HEK293 (cell line): ENCODE data around the gene TBC1D14.

ENCODE experiments used
- GLI4 ChIP-seq: fragments of 450-650 bp; formaldehyde crosslinking; IDR thresholded peaks from 2 replicates; pipeline ENCODE4 v1.5.1; 2016; ENCODE audit warnings: missing biosample characterization, missing genetic modification characterization
- HOXD13 ChIP-seq: sonication (generic); formaldehyde crosslinking; IDR thresholded peaks from 2 replicates; pipeline ENCODE4 v1.8.0; 2022; ENCODE audit warnings: missing genetic modification reagents, borderline replicate concordance
- KLF10 ChIP-seq: fragments of 450-650 bp; IDR thresholded peaks from 2 replicates; pipeline ENCODE4 v1.5.1; 2018; ENCODE audit warnings: missing biosample characterization, mild to moderate bottlenecking, missing genetic modification characterization
- KLF16 ChIP-seq: fragments of 450-650 bp; formaldehyde crosslinking; IDR thresholded peaks from 2 replicates; pipeline ENCODE4 v1.5.1; 2017; ENCODE audit warnings: missing biosample characterization, missing genetic modification characterization
- KLF8 ChIP-seq: fragments of 450-650 bp; formaldehyde crosslinking; IDR thresholded peaks from 2 replicates; pipeline ENCODE4 v1.5.1; 2016; ENCODE audit warnings: missing biosample characterization, missing genetic modification characterization
- KLF9 ChIP-seq: fragments of 450-650 bp; formaldehyde crosslinking; IDR thresholded peaks from 2 replicates; pipeline ENCODE4 v1.5.1; 2016; ENCODE audit warnings: missing biosample characterization, missing genetic modification characterization, low read depth
- MYNN ChIP-seq: fragments of 450-650 bp; formaldehyde crosslinking; IDR thresholded peaks from 2 replicates; pipeline ENCODE4 v1.5.1; 2016; ENCODE audit warnings: missing biosample characterization, missing genetic modification characterization, borderline replicate concordance
- RBAK ChIP-seq: fragments of 450-650 bp; formaldehyde crosslinking; IDR thresholded peaks from 2 replicates; pipeline ENCODE4 v1.5.1; 2016; ENCODE audit warnings: missing biosample characterization, missing genetic modification characterization
- ZBTB20 ChIP-seq: fragments of 450-650 bp; formaldehyde crosslinking; IDR thresholded peaks from 2 replicates; pipeline ENCODE4 v1.5.1; 2016; ENCODE audit warnings: missing biosample characterization, missing genetic modification characterization
- ZBTB8A ChIP-seq: fragments of 450-650 bp; formaldehyde crosslinking; IDR thresholded peaks from 2 replicates; pipeline ENCODE4 v1.5.1; 2016; ENCODE audit warnings: missing biosample characterization, missing genetic modification characterization
- ZNF350 ChIP-seq: fragments of 450-650 bp; formaldehyde crosslinking; IDR thresholded peaks from 2 replicates; pipeline ENCODE4 v1.5.0; 2017; ENCODE audit warnings: missing biosample characterization, mild to moderate bottlenecking, missing genetic modification characterization
- ZNF501 ChIP-seq: fragments of 450-650 bp; formaldehyde crosslinking; IDR thresholded peaks from 2 replicates; pipeline ENCODE4 v1.5.1; 2016; ENCODE audit warnings: missing biosample characterization, missing genetic modification characterization
- ZNF544 ChIP-seq: fragments of 450-650 bp; formaldehyde crosslinking; IDR thresholded peaks from 2 replicates; pipeline ENCODE4 v1.5.0; 2017; ENCODE audit warnings: missing biosample characterization, missing genetic modification characterization
- ZNF571 ChIP-seq: fragments of 450-650 bp; formaldehyde crosslinking; IDR thresholded peaks from 2 replicates; pipeline ENCODE4 v1.5.0; 2017; ENCODE audit warnings: missing biosample characterization, missing genetic modification characterization
- ZNF664 ChIP-seq: fragments of 450-650 bp; formaldehyde crosslinking; IDR thresholded peaks from 2 replicates; pipeline ENCODE4 v1.5.1; 2016; ENCODE audit warnings: missing biosample characterization, missing genetic modification characterization
- ZSCAN30 ChIP-seq: fragments of 450-650 bp; IDR thresholded peaks from 2 replicates; pipeline ENCODE4 v1.5.1; 2018; ENCODE audit warnings: missing biosample characterization, mild to moderate bottlenecking, missing genetic modification characterization, moderate library complexity
- TF ChIP-seq, protein P1 (sequence below): fragments of 450-650 bp; formaldehyde crosslinking; IDR thresholded peaks from 2 replicates; pipeline ENCODE4 v1.5.1; 2017; ENCODE audit warnings: missing biosample characterization, mild to moderate bottlenecking, missing genetic modification characterization, moderate library complexity
- TF ChIP-seq, protein P2 (sequence below): fragments of 450-650 bp; formaldehyde crosslinking; IDR thresholded peaks from 2 replicates; pipeline ENCODE4 v1.5.1; 2016; ENCODE audit warnings: missing biosample characterization, missing genetic modification characterization
- TF ChIP-seq, protein P3 (sequence below): fragments of 450-650 bp; formaldehyde crosslinking; IDR thresholded peaks from 2 replicates; pipeline ENCODE4 v1.5.1; 2016; ENCODE audit warnings: missing biosample characterization, missing genetic modification characterization
- TF ChIP-seq, protein P4 (sequence below): fragments of 450-650 bp; formaldehyde crosslinking; IDR thresholded peaks from 2 replicates; pipeline ENCODE4 v1.5.1; 2016; ENCODE audit warnings: missing biosample characterization, missing genetic modification characterization
- TF ChIP-seq, protein P5 (sequence below): fragments of 450-650 bp; formaldehyde crosslinking; IDR thresholded peaks from 2 replicates; pipeline ENCODE4 v1.5.1; 2016; ENCODE audit warnings: missing biosample characterization, missing genetic modification characterization, borderline replicate concordance
- TF ChIP-seq, protein P6 (sequence below): fragments of 450-650 bp; formaldehyde crosslinking; IDR thresholded peaks from 2 replicates; pipeline ENCODE4 v1.5.1; 2016; ENCODE audit warnings: missing biosample characterization, missing genetic modification characterization
- TF ChIP-seq, protein P7 (sequence below): fragments of 450-650 bp; formaldehyde crosslinking; IDR thresholded peaks from 2 replicates; pipeline ENCODE4 v1.5.1; 2016; ENCODE audit warnings: missing biosample characterization, missing genetic modification characterization

Gene TBC1D14

DNA sequence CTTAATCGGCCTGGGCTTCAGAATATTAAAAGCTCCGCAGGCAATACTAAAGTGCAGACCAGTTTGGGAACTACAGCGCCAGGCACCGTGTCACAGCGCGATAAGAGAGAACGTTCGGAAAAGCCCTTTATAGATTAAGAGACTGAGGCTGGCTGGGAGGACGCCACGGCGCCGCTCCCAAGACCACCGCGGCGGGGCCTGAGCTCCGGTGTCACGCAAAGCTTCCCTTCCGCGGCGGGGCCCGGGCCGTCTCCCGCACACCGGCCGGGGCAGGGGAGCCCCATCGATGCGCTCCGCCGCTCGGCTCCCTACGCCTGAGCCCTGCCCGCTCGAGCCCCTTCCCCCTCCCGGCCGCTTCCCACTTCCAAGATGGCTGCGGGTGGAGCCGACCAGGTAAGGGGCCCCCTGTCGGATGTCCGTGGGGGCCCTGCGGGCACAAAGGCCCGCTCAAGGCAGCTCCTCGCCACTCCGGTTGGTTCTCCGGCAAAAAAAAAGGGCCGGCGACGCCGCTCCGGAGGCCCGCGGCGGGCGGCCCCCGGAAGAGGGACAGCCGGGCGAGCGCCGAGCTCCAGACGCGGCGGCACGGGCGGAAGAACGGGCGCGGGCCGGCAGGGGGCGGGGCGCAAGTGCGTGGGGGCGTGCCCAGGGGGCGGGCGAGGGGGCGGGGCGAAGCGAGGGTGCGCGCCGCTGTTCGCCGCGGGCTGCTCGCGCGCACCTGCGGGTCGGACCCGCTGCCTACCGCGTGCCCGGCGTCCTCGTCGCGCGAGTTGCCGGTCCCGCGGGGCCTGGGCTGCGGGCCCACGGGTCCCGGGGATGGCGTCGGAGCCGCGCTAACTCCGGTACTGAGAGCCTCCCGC, at the start of gene TBC1D14 (continued):
- TF ChIP-seq, protein P1, sequence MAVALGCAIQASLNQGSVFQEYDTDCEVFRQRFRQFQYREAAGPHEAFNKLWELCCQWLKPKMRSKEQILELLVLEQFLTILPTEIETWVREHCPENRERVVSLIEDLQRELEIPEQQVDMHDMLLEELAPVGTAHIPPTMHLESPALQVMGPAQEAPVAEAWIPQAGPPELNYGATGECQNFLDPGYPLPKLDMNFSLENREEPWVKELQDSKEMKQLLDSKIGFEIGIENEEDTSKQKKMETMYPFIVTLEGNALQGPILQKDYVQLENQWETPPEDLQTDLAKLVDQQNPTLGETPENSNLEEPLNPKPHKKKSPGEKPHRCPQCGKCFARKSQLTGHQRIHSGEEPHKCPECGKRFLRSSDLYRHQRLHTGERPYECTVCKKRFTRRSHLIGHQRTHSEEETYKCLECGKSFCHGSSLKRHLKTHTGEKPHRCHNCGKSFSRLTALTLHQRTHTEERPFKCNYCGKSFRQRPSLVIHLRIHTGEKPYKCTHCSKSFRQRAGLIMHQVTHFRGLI, result no peak
- peak; percentile 54; the same call in 1 of the 2 replicates for TF ChIP-seq ZNF501
- TF ChIP-seq ZNF350, result no peak
- TF ChIP-seq KLF9, result peak; percentile 40; the same call in 1 of the 2 replicates
- TF ChIP-seq RBAK, result no peak
- TF ChIP-seq MYNN (tag by site-specific recombination), result 0 out of 2 replicates have a peak, but pooled peaks have one; percentile 83
- peak; percentile 86 for TF ChIP-seq KLF8 (tag by site-specific recombination)
- no peak for TF ChIP-seq ZNF571 (tag by site-specific recombination)
- TF ChIP-seq ZNF544 (tag by site-specific recombination), result no peak
- TF ChIP-seq ZSCAN30 (tag by site-specific recombination), result 0 out of 2 replicates have a peak, but pooled peaks have one; percentile 19
- peak; percentile 88 for TF ChIP-seq KLF10 (tag by site-specific recombination)
- peak; percentile 69; the same call in 1 of the 2 replicates for TF ChIP-seq ZBTB20 (tag by site-specific recombination)
- TF ChIP-seq, protein P2, sequence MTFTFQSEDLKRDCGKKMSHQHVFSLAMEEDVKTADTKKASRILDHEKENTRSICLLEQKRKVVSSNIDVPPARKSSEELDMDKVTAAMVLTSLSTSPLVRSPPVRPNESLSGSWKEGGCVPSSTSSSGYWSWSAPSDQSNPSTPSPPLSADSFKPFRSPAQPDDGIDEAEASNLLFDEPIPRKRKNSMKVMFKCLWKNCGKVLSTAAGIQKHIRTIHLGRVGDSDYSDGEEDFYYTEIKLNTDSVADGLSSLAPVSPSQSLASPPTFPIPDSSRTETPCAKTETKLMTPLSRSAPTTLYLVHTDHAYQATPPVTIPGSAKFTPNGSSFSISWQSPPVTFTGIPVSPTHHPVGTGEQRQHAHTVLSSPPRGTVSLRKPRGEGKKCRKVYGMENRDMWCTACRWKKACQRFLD, result no peak
- TF ChIP-seq, protein P3, sequence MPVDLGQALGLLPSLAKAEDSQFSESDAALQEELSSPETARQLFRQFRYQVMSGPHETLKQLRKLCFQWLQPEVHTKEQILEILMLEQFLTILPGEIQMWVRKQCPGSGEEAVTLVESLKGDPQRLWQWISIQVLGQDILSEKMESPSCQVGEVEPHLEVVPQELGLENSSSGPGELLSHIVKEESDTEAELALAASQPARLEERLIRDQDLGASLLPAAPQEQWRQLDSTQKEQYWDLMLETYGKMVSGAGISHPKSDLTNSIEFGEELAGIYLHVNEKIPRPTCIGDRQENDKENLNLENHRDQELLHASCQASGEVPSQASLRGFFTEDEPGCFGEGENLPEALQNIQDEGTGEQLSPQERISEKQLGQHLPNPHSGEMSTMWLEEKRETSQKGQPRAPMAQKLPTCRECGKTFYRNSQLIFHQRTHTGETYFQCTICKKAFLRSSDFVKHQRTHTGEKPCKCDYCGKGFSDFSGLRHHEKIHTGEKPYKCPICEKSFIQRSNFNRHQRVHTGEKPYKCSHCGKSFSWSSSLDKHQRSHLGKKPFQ (tag by site-specific recombination), result no peak
- TF ChIP-seq GLI4 (tag by site-specific recombination), result no peak
- peak; percentile 71 for TF ChIP-seq ZBTB8A (tag by site-specific recombination)
- TF ChIP-seq, protein P4, sequence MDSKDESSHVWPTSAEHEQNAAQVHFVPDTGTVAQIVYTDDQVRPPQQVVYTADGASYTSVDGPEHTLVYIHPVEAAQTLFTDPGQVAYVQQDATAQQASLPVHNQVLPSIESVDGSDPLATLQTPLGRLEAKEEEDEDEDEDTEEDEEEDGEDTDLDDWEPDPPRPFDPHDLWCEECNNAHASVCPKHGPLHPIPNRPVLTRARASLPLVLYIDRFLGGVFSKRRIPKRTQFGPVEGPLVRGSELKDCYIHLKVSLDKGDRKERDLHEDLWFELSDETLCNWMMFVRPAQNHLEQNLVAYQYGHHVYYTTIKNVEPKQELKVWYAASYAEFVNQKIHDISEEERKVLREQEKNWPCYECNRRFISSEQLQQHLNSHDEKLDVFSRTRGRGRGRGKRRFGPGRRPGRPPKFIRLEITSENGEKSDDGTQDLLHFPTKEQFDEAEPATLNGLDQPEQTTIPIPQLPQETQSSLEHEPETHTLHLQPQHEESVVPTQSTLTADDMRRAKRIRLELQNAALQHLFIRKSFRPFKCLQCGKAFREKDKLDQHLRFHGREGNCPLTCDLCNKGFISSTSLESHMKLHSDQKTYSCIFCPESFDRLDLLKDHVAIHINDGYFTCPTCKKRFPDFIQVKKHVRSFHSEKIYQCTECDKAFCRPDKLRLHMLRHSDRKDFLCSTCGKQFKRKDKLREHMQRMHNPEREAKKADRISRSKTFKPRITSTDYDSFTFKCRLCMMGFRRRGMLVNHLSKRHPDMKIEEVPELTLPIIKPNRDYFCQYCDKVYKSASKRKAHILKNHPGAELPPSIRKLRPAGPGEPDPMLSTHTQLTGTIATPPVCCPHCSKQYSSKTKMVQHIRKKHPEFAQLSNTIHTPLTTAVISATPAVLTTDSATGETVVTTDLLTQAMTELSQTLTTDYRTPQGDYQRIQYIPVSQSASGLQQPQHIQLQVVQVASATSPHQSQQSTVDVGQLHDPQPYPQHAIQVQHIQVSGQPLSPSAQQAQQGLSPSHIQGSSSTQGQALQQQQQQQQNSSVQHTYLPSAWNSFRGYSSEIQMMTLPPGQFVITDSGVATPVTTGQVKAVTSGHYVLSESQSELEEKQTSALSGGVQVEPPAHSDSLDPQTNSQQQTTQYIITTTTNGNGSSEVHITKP (tag by site-specific recombination), result peak; percentile 68; the same call in 1 of the 2 replicates
- TF ChIP-seq, protein P5, sequence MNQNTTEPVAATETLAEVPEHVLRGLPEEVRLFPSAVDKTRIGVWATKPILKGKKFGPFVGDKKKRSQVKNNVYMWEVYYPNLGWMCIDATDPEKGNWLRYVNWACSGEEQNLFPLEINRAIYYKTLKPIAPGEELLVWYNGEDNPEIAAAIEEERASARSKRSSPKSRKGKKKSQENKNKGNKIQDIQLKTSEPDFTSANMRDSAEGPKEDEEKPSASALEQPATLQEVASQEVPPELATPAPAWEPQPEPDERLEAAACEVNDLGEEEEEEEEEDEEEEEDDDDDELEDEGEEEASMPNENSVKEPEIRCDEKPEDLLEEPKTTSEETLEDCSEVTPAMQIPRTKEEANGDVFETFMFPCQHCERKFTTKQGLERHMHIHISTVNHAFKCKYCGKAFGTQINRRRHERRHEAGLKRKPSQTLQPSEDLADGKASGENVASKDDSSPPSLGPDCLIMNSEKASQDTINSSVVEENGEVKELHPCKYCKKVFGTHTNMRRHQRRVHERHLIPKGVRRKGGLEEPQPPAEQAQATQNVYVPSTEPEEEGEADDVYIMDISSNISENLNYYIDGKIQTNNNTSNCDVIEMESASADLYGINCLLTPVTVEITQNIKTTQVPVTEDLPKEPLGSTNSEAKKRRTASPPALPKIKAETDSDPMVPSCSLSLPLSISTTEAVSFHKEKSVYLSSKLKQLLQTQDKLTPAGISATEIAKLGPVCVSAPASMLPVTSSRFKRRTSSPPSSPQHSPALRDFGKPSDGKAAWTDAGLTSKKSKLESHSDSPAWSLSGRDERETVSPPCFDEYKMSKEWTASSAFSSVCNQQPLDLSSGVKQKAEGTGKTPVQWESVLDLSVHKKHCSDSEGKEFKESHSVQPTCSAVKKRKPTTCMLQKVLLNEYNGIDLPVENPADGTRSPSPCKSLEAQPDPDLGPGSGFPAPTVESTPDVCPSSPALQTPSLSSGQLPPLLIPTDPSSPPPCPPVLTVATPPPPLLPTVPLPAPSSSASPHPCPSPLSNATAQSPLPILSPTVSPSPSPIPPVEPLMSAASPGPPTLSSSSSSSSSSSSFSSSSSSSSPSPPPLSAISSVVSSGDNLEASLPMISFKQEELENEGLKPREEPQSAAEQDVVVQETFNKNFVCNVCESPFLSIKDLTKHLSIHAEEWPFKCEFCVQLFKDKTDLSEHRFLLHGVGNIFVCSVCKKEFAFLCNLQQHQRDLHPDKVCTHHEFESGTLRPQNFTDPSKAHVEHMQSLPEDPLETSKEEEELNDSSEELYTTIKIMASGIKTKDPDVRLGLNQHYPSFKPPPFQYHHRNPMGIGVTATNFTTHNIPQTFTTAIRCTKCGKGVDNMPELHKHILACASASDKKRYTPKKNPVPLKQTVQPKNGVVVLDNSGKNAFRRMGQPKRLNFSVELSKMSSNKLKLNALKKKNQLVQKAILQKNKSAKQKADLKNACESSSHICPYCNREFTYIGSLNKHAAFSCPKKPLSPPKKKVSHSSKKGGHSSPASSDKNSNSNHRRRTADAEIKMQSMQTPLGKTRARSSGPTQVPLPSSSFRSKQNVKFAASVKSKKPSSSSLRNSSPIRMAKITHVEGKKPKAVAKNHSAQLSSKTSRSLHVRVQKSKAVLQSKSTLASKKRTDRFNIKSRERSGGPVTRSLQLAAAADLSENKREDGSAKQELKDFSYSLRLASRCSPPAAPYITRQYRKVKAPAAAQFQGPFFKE (tag by site-specific recombination), result no peak
- TF ChIP-seq, protein P6, sequence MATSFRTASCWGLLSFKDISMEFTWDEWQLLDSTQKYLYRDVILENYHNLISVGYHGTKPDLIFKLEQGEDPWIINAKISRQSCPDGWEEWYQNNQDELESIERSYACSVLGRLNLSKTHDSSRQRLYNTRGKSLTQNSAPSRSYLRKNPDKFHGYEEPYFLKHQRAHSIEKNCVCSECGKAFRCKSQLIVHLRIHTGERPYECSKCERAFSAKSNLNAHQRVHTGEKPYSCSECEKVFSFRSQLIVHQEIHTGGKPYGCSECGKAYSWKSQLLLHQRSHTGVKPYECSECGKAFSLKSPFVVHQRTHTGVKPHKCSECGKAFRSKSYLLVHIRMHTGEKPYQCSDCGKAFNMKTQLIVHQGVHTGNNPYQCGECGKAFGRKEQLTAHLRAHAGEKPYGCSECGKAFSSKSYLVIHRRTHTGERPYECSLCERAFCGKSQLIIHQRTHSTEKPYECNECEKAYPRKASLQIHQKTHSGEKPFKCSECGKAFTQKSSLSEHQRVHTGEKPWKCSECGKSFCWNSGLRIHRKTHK (tag by site-specific recombination), result no peak
- no peak for TF ChIP-seq HOXD13 (CRISPR knock-in tag)
- TF ChIP-seq, protein P7, sequence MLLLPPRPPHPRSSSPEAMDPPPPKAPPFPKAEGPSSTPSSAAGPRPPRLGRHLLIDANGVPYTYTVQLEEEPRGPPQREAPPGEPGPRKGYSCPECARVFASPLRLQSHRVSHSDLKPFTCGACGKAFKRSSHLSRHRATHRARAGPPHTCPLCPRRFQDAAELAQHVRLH (tag by site-specific recombination), result no peak
- no peak for TF ChIP-seq ZNF664 (tag by site-specific recombination)
- no peak; the same call in 1 of the 2 replicates for TF ChIP-seq KLF16
